Esophagus muscularis mucosa (tissue), 4 donors: ENCODE measurements around the gene VPS13C. TPM values are rescaled to one million over a fixed set of nuclear protein-coding genes. Genes with fewer than 3 reads are reported as not detected.

Experiments
- DNase-seq: peaks from one replicate; pipeline ENCODE4 v3.0.0-alpha.2; 2017; ENCODE audit errors: extremely low spot score
- H3K27ac ChIP-seq, 4 donors: fragments of 200-600 bp; sonication (generic); replicated peaks in 1 of 4; 1 replicate in 3 of 4; 2 replicates in 1 of 4; pipeline ENCODE4 v1.5.1; 2016 to 2019; ENCODE audit warnings: mild to moderate bottlenecking in 1 of 4
- H3K27me3 ChIP-seq, 4 donors: fragments of 200-600 bp; sonication (generic); one replicate each; pipeline versions ENCODE4 v1.5.1 to v1.6.0; 2016 to 2019
- H3K36me3 ChIP-seq, 4 donors: fragments of 200-600 bp; sonication (generic); one replicate each; pipeline ENCODE4 v1.5.1; 2016 to 2019
- H3K4me1 ChIP-seq, 4 donors: fragments of 200-600 bp; sonication (generic); one replicate each; pipeline ENCODE4 v1.5.1; 2016 to 2019
- H3K4me3 ChIP-seq, 4 donors: fragments of 200-600 bp; sonication (generic); 1 replicate in 2 of 4; 2 replicates in 2 of 4; pipeline ENCODE4 v1.5.1; 2016 to 2019; ENCODE audit warnings: mild to moderate bottlenecking in 4 of 4, moderate library complexity in 1 of 4
- H3K9me3 ChIP-seq, 4 donors: fragments of 200-600 bp; sonication (generic); 1 replicate in 3 of 4; 2 replicates in 1 of 4; pipeline ENCODE4 v1.5.1; 2016 to 2019
- CTCF ChIP-seq, 3 experiments: fragments of 200-600 bp in 2 of 3; fragments of 450-650 bp in 1 of 3; sonication (generic) in 2 of 3; IDR thresholded peaks; one replicate each; pipeline ENCODE4 v1.5.1; 2017 to 2019; ENCODE audit warnings: antibody characterized with exemption in 3 of 3, mild to moderate bottlenecking in 2 of 3, moderate library complexity in 1 of 3
- EP300 ChIP-seq: sonication (generic); formaldehyde crosslinking; IDR thresholded peaks from one replicate; pipeline ENCODE4 v1.6.1; 2017; ENCODE audit warnings: antibody characterized with exemption
- POLR2A ChIP-seq: fragments of 450-650 bp; IDR thresholded peaks from one replicate; pipeline ENCODE4 v1.6.1; 2017; ENCODE audit warnings: antibody characterized with exemption, moderate library complexity, mild to moderate bottlenecking, low read depth
- POLR2AphosphoS5 ChIP-seq, 2 donors: sonication (generic); formaldehyde crosslinking; IDR thresholded peaks; one replicate each; pipeline ENCODE4 v1.6.1; 2017; ENCODE audit warnings: antibody characterized with exemption in 2 of 2
- WGBS: methylation state at CpG from one replicate; pipeline ENCODE4 v1.1.5; 2018; 5-methylcytosine and 5-hydroxymethylcytosine counted together
- intact Hi-C: fragments of 100-400 bp; cut with DNase I; formaldehyde crosslinking; loops from one replicate; pipeline ENCODE4 v1.15.1; 2023
- total RNA-seq, 4 donors: library from RNA; depleted of rRNA; stranded (reverse); fragments of >200 nt; gene quantifications; one replicate each; pipeline versions ENCODE4 v1.1.0 to v1.2.1, GENCODE V29; 2016

Gene VPS13C
- total RNA-seq, 4 donors from 2014 or later = 58.5 to 86.0 (median 59.4) TPM

- Histone ChIP-seq H3K9me3 (no peaks in the 10 kb centered on the region), H3K4me1 (peaks cover 0 to 13% (median 5%) of the 10 kb centered on the region in 4 donors), H3K4me3 (no peak overlapping the region), H3K27me3 (peaks cover 0 to 7% (median 0%) of the 10 kb centered on the region in 4 donors), H3K27ac (no peak overlapping the region), H3K36me3 (no peaks in the 10 kb centered on the region)
- TF ChIP-seq EP300 = no peak
- no peak for TF ChIP-seq CTCF (IDR thresholded peaks at IDR 0.05)
- TF ChIP-seq POLR2AphosphoS5 (IDR thresholded peaks at IDR 0.05) = no peak
- no peak for TF ChIP-seq POLR2A
- no peak for DNase-seq
- WGBS = 92% methylated on average over 8 of the region's 8 CpGs
- intact Hi-C loops = loop anchor here (5.0 kb wide), 1 partner anchor 1332 kb away; no protein-coding TSS in a partner anchor
Measured at GRCh38 chr15:61839546-61839945, 220.7 kb downstream of the VPS13C start.

GRCh38 chr15:61835496-61836106, 224.6 kb downstream of the VPS13C start:
- 7% methylated on average over 8 of the region's 9 CpGs for whole genome bisulfite sequencing
- H3K27ac ChIP-seq = no peak overlapping the region
- peak overlapping the region in 1 of 4 donors; percentile 19 for H3K4me3 ChIP-seq
- H3K27me3 ChIP-seq = peaks cover 0 to 7% (median 0%) of the 10 kb centered on the region in 4 donors
- peak in 2 of 3 experiments; percentile 80 to 90 for TF ChIP-seq CTCF (IDR thresholded peaks at IDR 0.05)
- TF ChIP-seq EP300 = no peak
- TF ChIP-seq POLR2AphosphoS5 (IDR thresholded peaks at IDR 0.05) = no peak
- TF ChIP-seq POLR2A = no peak
- no peak for DNase-seq
- intact Hi-C loops = loop anchor here (5.0 kb wide), 1 partner anchor 1328 kb away; no protein-coding TSS in a partner anchor
- H3K4me1 ChIP-seq = peaks cover 0 to 22% (median 8%) of the 10 kb centered on the region in 4 donors
- no peaks in the 10 kb centered on the region for H3K36me3 ChIP-seq
- no peaks in the 10 kb centered on the region for H3K9me3 ChIP-seq

GRCh38 chr15:61835029-61835428, 225.2 kb downstream of the VPS13C start:
- DNase-seq = no peak
- Histone ChIP-seq H3K4me3 (peak overlapping the region in 1 of 4 donors; percentile 19), H3K4me1 (peaks cover 0 to 22% (median 8%) of the 10 kb centered on the region in 4 donors), H3K27ac (no peak overlapping the region), H3K9me3 (no peaks in the 10 kb centered on the region), H3K27me3 (peaks cover 0 to 2% (median 0%) of the 10 kb centered on the region in 4 donors), H3K36me3 (no peaks in the 10 kb centered on the region)
- WGBS = 57% methylated on average over 2 of the region's 9 CpGs
- intact Hi-C loops = loop anchor here (5.0 kb wide), 1 partner anchor 1328 kb away; no protein-coding TSS in a partner anchor
- TF ChIP-seq POLR2AphosphoS5 (IDR thresholded peaks at IDR 0.05) = no peak
- no peak for TF ChIP-seq CTCF (IDR thresholded peaks at IDR 0.05)
- no peak for TF ChIP-seq POLR2A

GRCh38 chr15:61834076-61834697, 226.1 kb downstream of the VPS13C start:
- peak; percentile 96 for DNase-seq
- no peak overlapping the region for H3K27ac ChIP-seq
- no peaks in the 10 kb centered on the region for H3K27me3 ChIP-seq
- 29% methylated on average over 16 of the region's 16 CpGs for WGBS
- H3K4me3 ChIP-seq = no peak overlapping the region
- intact Hi-C loops = loop anchor here (5.0 kb wide), 1 partner anchor 1247 kb away; no protein-coding TSS in a partner anchor
- H3K9me3 ChIP-seq = no peaks in the 10 kb centered on the region
- peaks cover 0 to 22% (median 8%) of the 10 kb centered on the region in 4 donors for H3K4me1 ChIP-seq
- H3K36me3 ChIP-seq = no peaks in the 10 kb centered on the region
- TF ChIP-seq POLR2A (no peak), CTCF (IDR thresholded peaks at IDR 0.05) (peak; percentile 91 to 100 (median 92)), POLR2AphosphoS5 (IDR thresholded peaks at IDR 0.05) (peak in 1 of 2 donors; percentile 52)
